Gastroesophageal sphincter (tissue), 4 donors: Measurements from ENCODE around the gene TMED5. TPM values are rescaled to one million over a fixed set of nuclear protein-coding genes. Genes with fewer than 3 reads are reported as not detected.

Source experiments
- ATAC-seq: fragments of 150-250 bp; one replicate; pipeline ENCODE4 v1.9.1; 2016; ENCODE audit warnings: mild to moderate bottlenecking, moderate library complexity
- H3K27ac ChIP-seq, 4 donors: fragments of 200-600 bp; sonication (generic) in 3 of 4; 1 replicate in 3 of 4; 2 replicates in 1 of 4; pipeline ENCODE4 v1.5.1; 2016 to 2019
- H3K27me3 ChIP-seq: fragments of 200-600 bp; sonication (generic); one replicate; pipeline ENCODE4 v1.5.1; 2019
- H3K36me3 ChIP-seq, 2 donors: fragments of 200-600 bp; sonication (generic); one replicate each; pipeline ENCODE4 v1.5.1; 2019; ENCODE audit warnings: control low read depth in 1 of 2
- H3K4me1 ChIP-seq, 3 donors: fragments of 200-600 bp; sonication (generic); 1 replicate in 2 of 3; 2 replicates in 1 of 3; pipeline ENCODE4 v1.5.1; 2016 to 2019; ENCODE audit warnings: control low read depth in 2 of 3
- H3K4me3 ChIP-seq, 2 donors: fragments of 200-600 bp; sonication (generic); one replicate each; pipeline ENCODE4 v1.5.1; 2019; ENCODE audit warnings: mild to moderate bottlenecking in 1 of 2, moderate library complexity in 1 of 2
- H3K9me3 ChIP-seq, 3 donors: fragments of 200-600 bp; sonication (generic); one replicate each; pipeline ENCODE4 v1.5.1; 2017 to 2019; ENCODE audit warnings: control low read depth in 2 of 3
- EP300 ChIP-seq: sonication (generic); formaldehyde crosslinking; IDR thresholded peaks from one replicate; pipeline ENCODE4 v1.6.1; 2017; ENCODE audit warnings: antibody characterized with exemption, mild to moderate bottlenecking
- POLR2A ChIP-seq, 2 donors: fragments of 450-650 bp; IDR thresholded peaks; one replicate each; pipeline ENCODE4 v1.6.1; 2017; ENCODE audit warnings: antibody characterized with exemption in 2 of 2, mild to moderate bottlenecking in 2 of 2, moderate library complexity in 1 of 2
- POLR2AphosphoS5 ChIP-seq: sonication (generic); formaldehyde crosslinking; IDR thresholded peaks from one replicate; pipeline ENCODE4 v1.6.1; 2017; ENCODE audit warnings: antibody characterized with exemption
- WGBS, 2 donors: methylation state at CpG; one replicate each; pipeline ENCODE4 v1.1.5; 2018; ENCODE audit warnings: low coverage in 1 of 2; 5-methylcytosine and 5-hydroxymethylcytosine counted together
- small RNA-seq, 4 donors: library from RNA; depleted of rRNA; stranded (forward); fragments of <200 nt; gene quantifications; one replicate each; pipeline ENCODE3, GENCODE V24; 2016
- total RNA-seq, 4 donors: library from RNA; depleted of rRNA; stranded (reverse); fragments of >200 nt; gene quantifications; one replicate each; pipeline ENCODE4 v1.1.0, GENCODE V29; 2016
- TF ChIP-seq, protein P1 (sequence below), 4 experiments: fragments of 200-600 bp in 2 of 4; fragments of 450-650 bp in 2 of 4; sonication (generic) in 1 of 4; IDR thresholded peaks; one replicate each; pipeline ENCODE4 v1.5.1; 2017 to 2019; ENCODE audit warnings: antibody characterized with exemption in 4 of 4, mild to moderate bottlenecking in 2 of 4, moderate library complexity in 2 of 4

The TMED5 gene
- total RNA-seq, 4 donors from 2014 or later: 43.5 to 68.0 (median 60.5) TPM

DNA sequence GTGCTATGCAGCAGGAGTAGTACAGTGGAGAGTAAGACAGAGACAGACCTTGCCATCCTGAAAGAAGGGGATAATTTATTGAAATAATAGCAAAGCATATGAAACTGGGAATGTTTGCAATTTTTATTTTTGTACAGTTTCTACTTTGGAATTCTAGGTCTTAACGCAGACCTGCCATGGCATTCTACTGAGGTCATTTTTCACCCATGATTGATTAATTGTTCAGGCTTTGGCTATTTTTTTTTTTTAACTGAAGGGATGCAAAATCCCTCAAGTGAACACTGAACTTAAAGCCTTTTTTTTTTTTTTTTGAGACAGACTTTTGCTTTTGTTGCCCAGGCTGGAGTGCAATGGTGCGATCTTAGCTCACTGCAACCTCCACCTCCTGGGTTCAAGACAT lies 74.0 kb downstream of the TMED5 start:
- Histone ChIP-seq H3K4me3 (no peak overlapping the region), H3K27me3 (no peaks in the 10 kb centered on the region), H3K27ac (no peak overlapping the region), H3K9me3 (no peaks in the 10 kb centered on the region), H3K36me3 (peaks cover 0 to 14% of the 10 kb centered on the region in 2 donors), H3K4me1 (peaks cover 0 to 8% (median 0%) of the 10 kb centered on the region in 3 donors)
- ATAC-seq: no peak
- no peak for TF ChIP-seq POLR2AphosphoS5
- WGBS, 2 donors: 60 to 75% methylated on average over 2 of the region's 2 CpGs

DNA sequence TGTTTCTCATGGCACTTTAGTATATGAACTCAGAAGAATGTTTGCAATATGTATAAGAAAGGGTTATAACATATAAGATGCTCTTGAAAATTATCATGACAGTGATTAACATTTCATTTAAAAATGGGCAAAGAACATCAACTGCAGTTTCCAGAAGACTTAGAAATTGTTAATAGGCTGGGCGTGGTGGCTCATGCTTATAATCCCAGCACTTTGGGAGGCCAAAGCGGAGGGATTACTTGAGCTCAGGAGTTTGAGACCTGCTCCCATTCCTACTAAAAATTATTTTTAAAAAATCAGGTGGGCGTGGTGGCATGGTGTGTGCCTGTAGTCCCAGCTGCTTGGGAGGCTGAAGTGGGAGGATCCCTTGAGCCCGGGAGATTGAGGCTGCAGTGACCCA lies 78.1 kb downstream of the TMED5 start:
- no peaks in the 10 kb centered on the region for H3K4me1 ChIP-seq
- no peaks in the 10 kb centered on the region for H3K9me3 ChIP-seq
- no peak overlapping the region for H3K4me3 ChIP-seq
- peaks cover 0 to 7% of the 10 kb centered on the region in 2 donors for H3K36me3 ChIP-seq
- no peak for TF ChIP-seq POLR2A (IDR thresholded peaks at IDR 0.05)
- TF ChIP-seq, protein P1, sequence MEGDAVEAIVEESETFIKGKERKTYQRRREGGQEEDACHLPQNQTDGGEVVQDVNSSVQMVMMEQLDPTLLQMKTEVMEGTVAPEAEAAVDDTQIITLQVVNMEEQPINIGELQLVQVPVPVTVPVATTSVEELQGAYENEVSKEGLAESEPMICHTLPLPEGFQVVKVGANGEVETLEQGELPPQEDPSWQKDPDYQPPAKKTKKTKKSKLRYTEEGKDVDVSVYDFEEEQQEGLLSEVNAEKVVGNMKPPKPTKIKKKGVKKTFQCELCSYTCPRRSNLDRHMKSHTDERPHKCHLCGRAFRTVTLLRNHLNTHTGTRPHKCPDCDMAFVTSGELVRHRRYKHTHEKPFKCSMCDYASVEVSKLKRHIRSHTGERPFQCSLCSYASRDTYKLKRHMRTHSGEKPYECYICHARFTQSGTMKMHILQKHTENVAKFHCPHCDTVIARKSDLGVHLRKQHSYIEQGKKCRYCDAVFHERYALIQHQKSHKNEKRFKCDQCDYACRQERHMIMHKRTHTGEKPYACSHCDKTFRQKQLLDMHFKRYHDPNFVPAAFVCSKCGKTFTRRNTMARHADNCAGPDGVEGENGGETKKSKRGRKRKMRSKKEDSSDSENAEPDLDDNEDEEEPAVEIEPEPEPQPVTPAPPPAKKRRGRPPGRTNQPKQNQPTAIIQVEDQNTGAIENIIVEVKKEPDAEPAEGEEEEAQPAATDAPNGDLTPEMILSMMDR (IDR thresholded peaks at IDR 0.05): no peak
- TF ChIP-seq POLR2AphosphoS5: no peak
- no peak for TF ChIP-seq EP300
- WGBS, 2 donors: 89 to 92% methylated on average over 2 to 3 of the region's 4 CpGs
- no peak for ATAC-seq
- no peak overlapping the region for H3K27ac ChIP-seq
- no peaks in the 10 kb centered on the region for H3K27me3 ChIP-seq

Small RNAs within 50 kb of the gene (small RNA-seq; reads per million reads assigned to genes)
- 0 reads per million in 4 donors for gene AC126124.1

Other genes starting within 250 kb of the TMED5 start
- 10 to 100 TPM; 10.2 to 39.2 (median 32.9) TPM for gene DIPK1A, start 219.0 kb downstream of the TMED5 start, total RNA-seq
- 10 to 100 TPM in 2 of 4 donors, 1 to 10 TPM in 2; 7.8 to 20.7 (median 10.3) TPM for gene MTF2, start 101.1 kb downstream of the TMED5 start, total RNA-seq
- 1 to 10 TPM in 3 of 4 donors, under 1 TPM in 1; 0.81 to 4.7 (median 2.4) TPM for gene CCDC18, start 311 bp upstream of the TMED5 start, total RNA-seq
- 10 to 100 TPM; 35.0 to 38.6 (median 35.3) TPM for gene DR1, start 165.5 kb upstream of the TMED5 start, total RNA-seq